Astrocyte of the cerebellum (primary cell): ENCODE results near the gene ALKBH2.
A peak's percentile ranks its signal among the peaks of the same experiment; 100 is the strongest.
"Not testable (repeated sequence)": the region's sequence is repeated elsewhere in the genome, so short reads cannot be mapped to it uniquely, and the experiment has no call there.

ENCODE experiments used
- DNase-seq: peaks from one replicate; pipeline ENCODE4 v3.0.0-alpha.2; 2011; ENCODE audit warnings: low read depth
- H3K4me3 ChIP-seq: 2 replicates; pipeline ENCODE4 v1.5.1; 2011; ENCODE audit warnings: mild to moderate bottlenecking, low read depth, low read length, moderate library complexity
- in situ Hi-C: cut with HindIII; loops from 2 replicates; pipeline ENCODE4 v1.10.0; 2017; ENCODE audit warnings: low sequenced_read_pairs
- TF ChIP-seq, protein P1 (sequence below): IDR thresholded peaks from 2 replicates; pipeline ENCODE4 v1.5.1; 2012; ENCODE audit warnings: low read length, low read depth, moderate library complexity, mild to moderate bottlenecking; ENCODE audit errors: missing control alignments

The ALKBH2 gene

DNA sequence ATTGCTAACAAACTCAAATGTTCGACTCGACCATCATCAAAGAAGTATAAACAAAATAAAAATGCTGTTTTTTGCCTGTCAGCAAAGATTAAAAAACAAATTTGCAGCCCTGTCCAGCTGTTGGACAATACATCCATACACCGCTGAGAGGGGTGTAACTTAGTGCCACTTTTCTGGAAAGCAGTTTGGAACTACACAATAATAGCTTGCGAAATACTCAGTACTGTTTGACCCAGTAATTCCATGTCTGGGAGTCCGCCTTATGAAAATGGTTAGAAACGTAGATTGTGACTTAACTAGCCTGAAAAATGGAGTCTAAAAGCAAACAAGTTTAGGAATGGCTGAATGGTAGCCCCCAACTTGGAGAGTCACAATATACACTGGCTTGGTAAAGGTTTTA, 34.5 kb downstream of the ALKBH2 start:
- no peak for DNase-seq
- in situ Hi-C loops, result no loop called here
- no peak overlapping the region for H3K4me3 ChIP-seq
- TF ChIP-seq, protein P1, sequence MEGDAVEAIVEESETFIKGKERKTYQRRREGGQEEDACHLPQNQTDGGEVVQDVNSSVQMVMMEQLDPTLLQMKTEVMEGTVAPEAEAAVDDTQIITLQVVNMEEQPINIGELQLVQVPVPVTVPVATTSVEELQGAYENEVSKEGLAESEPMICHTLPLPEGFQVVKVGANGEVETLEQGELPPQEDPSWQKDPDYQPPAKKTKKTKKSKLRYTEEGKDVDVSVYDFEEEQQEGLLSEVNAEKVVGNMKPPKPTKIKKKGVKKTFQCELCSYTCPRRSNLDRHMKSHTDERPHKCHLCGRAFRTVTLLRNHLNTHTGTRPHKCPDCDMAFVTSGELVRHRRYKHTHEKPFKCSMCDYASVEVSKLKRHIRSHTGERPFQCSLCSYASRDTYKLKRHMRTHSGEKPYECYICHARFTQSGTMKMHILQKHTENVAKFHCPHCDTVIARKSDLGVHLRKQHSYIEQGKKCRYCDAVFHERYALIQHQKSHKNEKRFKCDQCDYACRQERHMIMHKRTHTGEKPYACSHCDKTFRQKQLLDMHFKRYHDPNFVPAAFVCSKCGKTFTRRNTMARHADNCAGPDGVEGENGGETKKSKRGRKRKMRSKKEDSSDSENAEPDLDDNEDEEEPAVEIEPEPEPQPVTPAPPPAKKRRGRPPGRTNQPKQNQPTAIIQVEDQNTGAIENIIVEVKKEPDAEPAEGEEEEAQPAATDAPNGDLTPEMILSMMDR, result no peak

DNA sequence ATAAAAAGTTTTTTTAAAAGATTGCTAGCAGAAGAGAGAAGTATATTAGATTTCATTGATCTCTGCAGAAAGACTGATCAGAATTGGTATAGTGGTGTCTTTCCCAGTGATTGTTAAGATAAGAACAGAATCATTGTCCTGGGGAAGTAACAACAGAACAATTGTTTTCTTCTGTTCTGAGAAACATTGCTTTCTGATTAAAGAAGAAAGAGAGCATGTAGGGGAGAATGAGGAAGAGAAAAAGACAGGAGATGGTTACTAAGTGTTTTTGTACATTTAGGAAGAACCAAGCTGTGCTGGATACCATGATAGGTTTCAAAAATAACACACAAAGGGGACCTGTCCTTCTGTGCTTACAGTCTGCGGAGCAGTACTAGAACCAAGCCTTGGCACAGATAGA, 35.9 kb downstream of the ALKBH2 start:
- DNase-seq, result no peak
- in situ Hi-C loops, result no loop called here
- TF ChIP-seq, protein P1, result no peak
- H3K4me3 ChIP-seq, result no peak overlapping the region

DNA sequence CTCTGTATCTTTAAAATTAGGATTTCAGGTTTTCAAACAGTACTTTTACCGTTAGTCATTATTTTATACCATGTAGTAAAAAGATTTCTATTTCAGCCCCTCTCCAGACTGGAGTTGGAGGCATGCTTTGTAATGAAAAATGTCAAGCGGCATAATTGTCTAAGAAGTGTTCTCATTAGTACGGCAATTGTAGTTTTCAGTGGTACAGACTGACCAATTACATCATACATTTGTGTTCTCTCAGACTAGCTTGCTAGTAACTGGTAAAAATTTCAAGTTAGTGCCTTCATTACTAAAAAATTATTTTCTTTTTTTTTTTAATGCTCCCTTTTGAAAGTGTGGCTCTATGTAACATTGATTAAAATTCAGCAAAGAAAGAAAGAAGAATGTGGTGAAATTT, 36.4 kb downstream of the ALKBH2 start:
- DNase-seq, result no peak
- no peak overlapping the region for H3K4me3 ChIP-seq
- in situ Hi-C loops, result no loop called here
- TF ChIP-seq, protein P1, result no peak

DNA sequence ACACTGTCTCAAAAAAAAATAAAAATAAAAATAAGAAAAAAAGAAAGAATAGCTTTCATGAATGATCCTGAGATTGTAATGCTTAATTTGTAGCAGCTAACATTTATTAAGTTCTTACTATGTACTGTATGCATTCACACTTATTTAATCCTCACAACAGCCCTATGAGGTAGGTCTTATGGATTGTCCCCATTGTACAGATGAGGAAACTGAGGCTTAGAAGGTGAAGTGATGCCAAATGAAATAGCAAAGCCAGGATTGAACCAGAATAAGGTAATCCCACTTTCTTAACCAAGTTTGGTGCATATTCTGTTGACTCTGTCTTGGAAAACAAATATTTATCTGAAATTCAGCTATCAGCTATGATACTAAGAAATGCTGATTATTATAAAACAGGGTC, 38.8 kb downstream of the ALKBH2 start:
- in situ Hi-C loops, result no loop called here
- DNase-seq, result no peak
- H3K4me3 ChIP-seq, result no peak overlapping the region
- TF ChIP-seq, protein P1, result no peak

DNA sequence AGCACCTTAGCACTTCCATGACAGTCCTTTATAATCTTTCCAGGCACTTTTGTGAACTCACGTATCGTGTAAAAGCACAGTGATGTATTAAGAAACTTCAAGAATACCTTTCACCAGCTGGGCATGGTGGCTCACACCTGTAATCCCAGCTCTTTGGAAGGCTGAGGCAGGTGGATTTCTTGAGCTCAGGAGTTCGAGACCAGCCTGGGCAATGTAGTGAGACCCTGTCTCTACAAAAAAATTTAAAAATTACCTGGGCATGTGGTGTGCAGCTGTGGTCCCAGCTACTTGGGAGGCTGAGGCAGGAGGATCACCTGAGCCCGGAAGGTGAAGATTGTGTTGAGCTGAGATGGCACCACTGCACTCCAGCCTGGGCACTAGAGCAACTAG, 39.2 kb downstream of the ALKBH2 start:
- H3K4me3 ChIP-seq, DNase-seq, in situ Hi-C loops: not testable (repeated sequence)

DNA sequence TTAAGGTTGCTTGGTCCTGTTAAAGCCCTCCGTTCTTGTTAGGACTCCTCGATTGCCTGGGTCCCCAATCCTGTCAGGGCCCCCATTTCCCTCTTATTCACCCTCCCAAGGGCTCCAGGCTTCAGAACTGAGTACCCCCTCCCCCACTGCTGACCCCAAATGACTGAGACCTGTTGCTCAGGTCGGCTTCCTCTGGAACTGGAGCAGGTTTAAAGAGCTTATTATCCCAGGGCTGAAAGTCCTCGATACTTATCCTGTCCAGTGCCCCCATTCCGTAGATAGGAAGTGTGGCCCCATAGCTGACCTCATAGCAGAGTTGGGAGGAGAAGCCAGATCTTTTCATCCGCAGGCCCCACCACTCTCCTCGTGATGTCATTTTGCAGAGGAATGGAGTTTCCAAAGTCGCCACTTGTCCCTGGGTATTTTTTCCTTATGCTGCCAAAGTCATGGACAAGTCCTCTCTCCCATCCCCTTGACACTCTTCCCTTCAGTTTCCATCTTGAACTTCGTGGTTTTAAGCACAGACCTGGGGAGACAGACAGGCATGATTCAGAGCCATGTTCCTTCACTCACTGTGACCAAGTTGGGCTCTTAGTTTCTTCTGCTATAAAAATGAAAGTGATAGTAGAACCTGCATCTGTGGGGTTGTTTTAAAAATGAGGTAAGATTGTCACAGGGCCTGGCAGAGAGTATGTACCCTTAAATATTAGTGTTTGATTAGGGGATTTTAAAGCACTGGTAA, 39.7 kb downstream of the ALKBH2 start:
- DNase-seq, result no peak
- in situ Hi-C loops, result no loop called here
- TF ChIP-seq, protein P1, result no peak
- H3K4me3 ChIP-seq, result peak overlapping the region; percentile 82

DNA sequence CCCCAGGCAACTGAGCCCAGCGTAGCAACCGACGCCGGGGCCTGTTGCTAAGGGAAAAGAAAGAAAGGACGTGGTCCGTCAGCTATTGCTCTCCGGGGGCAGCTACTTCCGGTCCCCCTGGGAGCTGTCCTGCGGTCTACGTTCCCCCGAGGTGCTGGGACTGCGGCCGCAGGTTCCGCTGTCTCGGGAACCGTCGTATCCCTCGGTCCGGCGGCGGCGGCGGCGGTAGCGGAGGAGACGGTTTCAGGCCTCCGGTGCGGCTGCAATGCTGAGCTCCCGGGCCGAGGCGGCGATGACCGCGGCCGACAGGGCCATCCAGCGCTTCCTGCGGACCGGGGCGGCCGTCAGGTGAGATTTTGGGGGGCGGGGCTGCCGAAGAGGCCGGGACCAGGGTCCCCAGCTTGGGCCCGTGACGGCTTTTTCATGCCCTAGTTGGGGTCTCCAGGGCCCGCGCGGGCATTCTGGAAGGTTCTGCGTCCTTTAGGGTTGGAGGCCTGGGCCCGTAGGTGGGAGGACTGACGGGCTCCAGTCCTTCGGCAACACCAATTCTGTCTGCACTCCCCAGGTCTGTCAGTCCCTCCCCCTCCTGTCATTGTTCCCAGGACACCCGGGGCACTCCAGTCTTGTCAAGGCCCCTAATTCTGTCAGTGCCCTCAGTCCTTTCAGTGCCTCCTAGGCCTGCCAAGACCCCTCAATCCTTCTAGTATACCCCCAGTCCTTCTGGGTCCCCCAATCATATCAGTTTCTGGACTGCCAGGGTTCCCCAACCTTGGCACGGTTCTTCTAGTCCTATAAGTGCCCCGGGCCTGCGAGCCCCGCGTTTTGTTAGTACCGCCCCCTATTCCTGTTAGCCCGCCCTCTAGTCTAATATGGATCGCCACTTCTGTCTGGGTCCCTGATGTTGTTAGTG, 40.6 kb downstream of the ALKBH2 start, which contains the start of gene USP30:
USP30 (plus strand) TSS at position 163 of the 910 bp plus-strand sequence; CDS start at position 266, 103 bp downstream.
- H3K4me3 ChIP-seq, result peak within 1 kb of the TSS; percentile 82
- DNase-seq, result peak; percentile 69
- in situ Hi-C loops, result no loop called here
- TF ChIP-seq, protein P1, result no peak
